Activated CD8-positive, alpha-beta memory T cell treated with anti-CD3 and anti-CD28 coated beads, Interleukin-2, amount 50 U/mL, for 48 hours (primary cell): Measurements from ENCODE around the gene ATAD3A.
"Not testable (repeated sequence)": the region's sequence is repeated elsewhere in the genome, so short reads cannot be mapped to it uniquely, and the experiment has no call there.

Experiments
- DNase-seq: peaks from one replicate; pipeline ENCODE4 v3.0.0-alpha.2; 2020

The ATAD3A gene

DNA sequence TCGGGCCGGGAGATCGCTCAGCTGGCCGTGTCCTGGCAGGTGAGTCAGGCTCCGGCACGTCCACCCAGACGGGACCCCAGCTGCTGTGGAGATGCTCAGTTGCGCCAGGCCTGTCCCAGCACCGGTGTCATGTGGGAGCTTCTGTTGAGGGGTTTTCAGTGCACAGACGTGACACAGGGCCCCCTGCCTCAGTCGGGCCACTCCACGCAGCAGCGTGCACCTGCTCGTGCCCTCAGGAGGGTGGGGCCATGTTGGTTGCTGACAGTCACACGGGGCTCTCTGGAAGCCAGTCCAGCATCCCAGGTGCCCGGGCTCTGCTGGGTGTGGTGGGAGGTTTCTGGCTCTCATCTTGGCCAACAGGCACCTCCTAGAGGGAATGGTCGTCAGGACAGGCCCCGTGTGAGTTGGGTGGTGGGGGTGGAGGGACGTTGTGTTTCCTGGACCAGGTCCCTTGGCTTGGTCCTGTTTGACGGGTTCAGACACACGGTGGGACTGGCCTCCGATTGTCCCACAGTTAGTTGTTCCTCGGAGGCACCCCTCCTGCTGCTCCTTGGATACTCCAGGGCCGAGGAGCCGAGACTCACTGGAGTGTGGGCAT is 21.2 kb upstream of the ATAD3A start:
- DNase-seq, result no peak

DNA sequence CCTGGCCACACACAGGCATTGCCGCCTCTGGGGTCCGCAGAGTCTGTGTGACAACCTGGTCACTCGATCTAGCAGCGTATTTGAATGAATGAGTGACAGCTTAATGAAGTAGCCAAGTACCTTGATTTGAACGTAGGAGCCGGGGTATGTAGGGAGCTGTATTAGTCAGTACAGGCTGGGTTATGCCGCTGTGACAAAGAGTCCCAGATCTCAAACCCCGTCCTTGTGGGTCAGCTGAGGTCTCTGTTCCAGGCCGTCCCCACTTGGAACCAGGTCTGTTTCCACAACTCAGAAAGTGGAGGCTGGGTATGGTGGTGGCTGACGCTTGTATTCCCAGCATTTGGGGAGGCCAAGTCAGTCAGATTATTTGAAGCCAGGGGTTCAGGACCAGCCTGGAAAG is 20.4 kb upstream of the ATAD3A start:
- no peak for DNase-seq

- not testable (repeated sequence) for DNase-seq
These were observed 17.7 kb upstream of the ATAD3A start for GRCh38 chr1:1494311-1494710.

DNA sequence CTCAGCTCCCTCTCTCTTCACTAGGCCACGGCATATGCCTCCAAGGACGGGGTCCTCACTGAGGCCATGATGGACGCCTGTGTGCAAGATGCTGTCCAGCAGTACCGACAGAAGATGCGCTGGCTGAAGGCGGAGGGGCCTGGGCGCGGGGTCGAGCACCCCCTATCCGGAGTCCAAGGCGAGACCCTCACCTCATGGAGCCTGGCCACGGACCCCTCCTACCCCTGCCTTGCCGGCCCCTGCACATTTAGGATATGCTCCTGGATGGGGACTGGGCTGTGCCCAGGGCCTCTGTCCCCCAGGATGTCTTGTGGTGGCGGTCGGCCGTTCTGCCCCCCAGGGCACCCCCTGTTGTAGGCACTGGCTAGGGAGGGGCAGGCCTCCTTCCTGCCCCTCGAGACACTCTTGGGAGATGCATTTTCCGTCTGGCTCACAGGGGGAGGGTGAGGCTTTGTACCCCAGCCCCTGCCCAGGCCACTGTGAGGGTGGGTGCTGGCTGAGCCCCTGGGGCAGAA is 16.4 kb upstream of the ATAD3A start:
- DNase-seq, result not testable (repeated sequence)

GRCh38 chr1:1504777-1505365 is 7.1 kb upstream of the ATAD3A start:
- DNase-seq, result peak; percentile 85

DNA sequence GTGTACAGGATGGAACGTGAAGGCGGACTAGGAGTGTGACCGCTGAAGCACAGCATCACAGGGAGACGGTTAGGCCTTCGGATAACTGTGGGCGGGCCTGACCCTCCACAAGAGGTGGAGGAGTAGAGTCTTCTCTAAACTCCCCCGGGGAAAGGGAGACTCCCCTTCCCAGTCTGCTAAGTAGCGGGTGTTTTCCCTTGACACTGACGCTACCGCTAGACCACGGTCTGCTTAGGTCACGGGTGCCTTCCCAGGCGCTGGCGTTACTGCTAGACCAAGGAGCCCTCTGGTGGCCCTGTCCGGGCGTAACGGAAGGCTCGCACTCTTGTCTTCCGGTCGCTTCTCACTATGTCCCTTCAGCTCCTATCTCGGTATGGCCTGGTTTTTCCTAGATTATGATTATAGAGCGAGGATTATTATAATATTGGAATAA is 6.6 kb upstream of the ATAD3A start:
- DNase-seq, result not testable (repeated sequence)

DNA sequence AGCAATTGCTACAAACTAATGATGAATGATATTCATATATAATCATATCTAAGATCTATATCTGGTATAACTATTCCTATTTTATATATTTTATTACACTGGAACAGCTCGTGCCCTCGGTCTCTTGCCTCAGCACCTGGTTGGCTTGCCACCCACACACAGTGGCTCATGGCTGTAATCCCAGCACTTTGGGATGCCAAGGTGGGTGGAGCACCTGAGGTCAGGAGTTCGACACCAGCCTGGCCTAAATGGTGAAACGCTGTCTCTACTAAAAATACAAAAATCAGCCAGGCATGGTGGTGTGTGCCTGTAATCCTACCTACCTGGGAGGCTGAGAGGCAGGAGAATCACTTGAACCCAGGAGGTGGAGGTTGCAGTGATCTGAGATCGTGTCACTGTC is 6.2 kb upstream of the ATAD3A start:
- DNase-seq, result not testable (repeated sequence)

DNA sequence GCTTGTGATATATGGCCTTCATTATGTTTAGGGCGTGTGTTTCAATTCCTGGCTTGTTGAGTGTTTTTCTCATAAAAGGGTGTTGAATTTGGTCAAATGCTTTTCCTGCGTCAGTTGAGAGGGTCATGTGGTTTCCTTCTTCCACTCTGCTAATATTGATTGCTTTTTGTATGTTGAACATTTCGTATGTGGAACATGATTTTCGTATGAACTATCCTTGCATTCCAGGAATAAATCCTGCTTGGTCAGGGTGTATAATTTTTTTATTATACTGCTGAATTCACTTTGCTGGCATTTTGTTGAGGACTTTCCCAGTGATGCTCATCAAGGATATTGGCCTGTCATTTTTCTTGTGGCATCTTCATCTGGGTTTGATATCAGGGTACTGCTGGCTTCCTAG is 4.7 kb upstream of the ATAD3A start:
- no peak for DNase-seq

DNA sequence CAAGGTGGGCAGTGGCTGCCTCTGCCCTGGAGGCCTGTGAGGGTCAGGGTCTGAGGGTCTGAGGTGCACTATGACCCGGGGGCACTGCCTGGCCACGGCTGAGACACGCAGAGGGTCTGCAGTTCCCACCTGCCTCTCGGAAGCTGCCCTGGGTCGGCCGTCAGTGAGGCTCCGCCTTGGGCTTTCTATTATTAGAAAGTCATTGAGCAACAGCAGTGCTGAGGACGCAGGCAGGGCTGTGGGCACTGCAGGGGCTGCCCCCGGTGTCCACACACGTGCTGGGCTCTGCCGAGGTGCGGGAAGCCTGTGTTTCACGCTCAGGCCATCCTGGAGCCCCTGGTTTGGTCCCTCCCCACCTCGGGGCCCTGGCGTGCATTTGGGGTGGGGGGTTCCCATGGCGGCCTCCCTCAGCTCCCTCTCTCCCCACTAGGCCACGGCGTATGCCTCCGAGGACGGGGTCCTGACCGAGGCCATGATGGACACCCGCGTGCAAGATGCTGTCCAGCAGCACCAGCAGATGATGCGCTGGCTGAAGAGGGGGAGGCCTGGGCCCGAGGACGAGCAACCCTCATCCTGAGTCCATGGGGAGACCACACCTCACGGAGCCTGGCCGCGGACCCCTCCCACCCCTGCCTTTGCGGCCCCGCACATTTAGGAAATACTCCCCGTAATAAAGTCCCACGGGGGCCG is 3.0 kb upstream of the ATAD3A start:
- DNase-seq, result not testable (repeated sequence)

- not testable (repeated sequence) for DNase-seq
These were observed 2.5 kb upstream of the ATAD3A start for GRCh38 chr1:1509465-1509850.

- DNase-seq, result peak; percentile 59
These were observed 940 bp upstream of the ATAD3A start for GRCh38 chr1:1510912-1511532.

DNA sequence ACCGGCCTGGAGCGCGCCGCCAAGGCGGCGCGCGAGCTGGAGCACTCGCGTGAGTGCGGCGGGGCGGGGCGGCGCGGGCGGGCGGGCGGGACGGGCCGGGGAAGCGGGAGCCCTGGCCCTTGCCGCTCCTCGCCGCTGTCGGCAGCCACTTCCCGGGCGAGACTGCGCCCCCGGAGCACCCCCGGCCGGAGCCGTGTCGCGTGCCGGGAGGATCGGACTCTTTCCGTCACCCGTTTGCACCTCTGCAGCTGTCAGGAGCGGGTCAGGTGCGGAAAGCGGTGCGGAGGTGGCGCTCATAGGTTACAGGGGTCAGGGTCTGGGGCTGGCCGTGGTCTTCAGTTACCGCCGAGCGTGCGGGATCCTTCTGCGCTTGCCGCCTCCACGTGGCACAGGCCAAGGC is 463 bp downstream of the ATAD3A start:
- DNase-seq, result peak; percentile 68

DNA sequence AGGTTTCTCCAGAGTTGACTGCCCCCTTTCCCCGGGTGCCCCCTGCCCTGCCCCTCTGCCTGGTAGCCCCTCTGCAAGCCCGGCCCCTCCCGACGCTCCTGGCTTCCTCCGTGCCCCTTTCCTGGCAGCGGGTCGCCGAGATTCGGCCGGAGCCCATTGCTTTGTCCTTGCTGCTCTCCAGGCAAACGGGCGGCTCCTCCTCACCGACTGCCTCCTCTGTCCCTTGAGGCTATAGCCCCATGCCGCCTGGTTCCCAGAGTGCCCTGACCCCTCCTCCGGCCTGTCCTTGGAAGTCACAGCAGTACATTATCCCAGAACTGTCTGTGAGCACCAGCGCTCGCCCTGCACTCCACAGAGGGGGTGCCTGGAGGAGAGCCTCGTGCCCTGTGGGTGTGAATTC is 1.7 kb downstream of the ATAD3A start:
- DNase-seq, result not testable (repeated sequence)

DNA sequence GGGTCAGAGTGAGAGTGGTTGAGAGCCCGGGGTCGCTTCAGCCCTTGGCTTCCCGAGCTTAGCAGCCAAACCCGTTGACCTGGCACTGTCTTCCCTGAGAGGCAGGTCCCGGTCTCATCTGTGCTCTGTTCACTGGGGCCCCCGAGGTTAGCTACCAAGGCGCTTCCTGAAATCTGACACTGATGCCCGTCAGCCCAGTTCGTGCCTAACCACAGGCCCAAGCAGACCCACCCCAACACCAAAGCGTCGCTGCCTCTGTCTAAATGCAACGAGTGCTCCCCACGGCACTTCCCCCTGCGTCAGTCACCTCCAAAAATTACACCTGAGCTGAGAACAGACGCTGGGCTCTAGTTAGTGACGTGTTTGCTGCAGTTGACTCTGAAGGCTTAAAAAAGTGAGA is 2.4 kb downstream of the ATAD3A start:
- not testable (repeated sequence) for DNase-seq

DNA sequence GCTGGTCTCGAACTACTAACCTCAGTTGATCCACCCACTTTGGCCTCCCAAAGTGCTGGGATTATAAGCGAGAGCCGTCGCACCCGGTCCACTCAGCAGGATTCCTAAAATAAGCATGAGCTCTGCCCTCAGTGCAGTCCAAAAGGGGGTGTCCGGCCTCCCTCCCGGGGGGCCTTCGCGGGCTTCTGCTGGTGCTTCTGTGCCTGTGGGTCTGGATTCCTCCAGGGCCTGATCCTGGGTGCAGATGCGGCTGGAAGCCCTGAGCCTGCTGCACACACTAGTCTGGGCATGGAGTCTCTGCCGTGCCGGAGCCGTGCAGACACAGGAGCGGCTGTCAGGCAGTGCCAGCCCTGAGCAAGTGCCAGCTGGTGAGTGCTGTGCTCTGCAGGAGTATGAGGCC is 5.0 kb downstream of the ATAD3A start:
- DNase-seq, result not testable (repeated sequence)

- DNase-seq, result no peak
These were observed 6.1 kb downstream of the ATAD3A start for GRCh38 chr1:1517973-1518620.

- DNase-seq, result not testable (repeated sequence)
These were observed 6.7 kb downstream of the ATAD3A start for GRCh38 chr1:1518621-1519007.

DNA sequence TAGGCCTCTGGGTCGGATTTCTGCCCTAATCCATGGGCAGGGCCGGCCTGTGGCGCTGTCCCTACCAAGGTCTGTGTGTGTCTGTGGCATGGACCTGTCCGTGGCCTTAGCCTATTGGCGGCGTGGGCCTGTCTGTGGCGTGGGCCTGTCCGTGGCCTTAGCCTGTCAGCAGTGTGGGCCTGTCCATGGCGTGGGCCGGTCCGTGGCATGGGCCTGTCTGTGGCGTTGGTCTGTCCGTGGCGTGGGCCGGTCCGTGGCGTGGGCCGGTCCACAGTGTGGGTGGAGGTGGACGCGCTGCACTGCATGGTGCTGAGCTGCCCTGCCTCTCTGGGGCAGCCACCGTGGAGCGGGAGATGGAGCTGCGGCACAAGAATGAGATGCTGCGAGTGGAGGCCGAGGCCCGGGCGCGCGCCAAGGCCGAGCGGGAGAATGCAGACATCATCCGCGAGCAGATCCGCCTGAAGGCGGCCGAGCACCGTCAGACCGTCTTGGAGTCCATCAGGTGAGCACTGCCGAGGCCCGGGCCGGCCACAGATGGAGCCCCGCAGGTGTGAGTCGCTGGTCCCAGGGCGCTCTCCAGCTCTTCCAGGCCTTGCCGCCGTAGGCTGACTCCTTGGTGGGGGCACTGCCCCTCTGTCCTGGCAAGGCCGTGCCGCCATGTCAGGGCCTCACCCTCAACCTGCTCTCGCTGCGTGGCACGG is 8.0 kb downstream of the ATAD3A start:
- not testable (repeated sequence) for DNase-seq

DNA sequence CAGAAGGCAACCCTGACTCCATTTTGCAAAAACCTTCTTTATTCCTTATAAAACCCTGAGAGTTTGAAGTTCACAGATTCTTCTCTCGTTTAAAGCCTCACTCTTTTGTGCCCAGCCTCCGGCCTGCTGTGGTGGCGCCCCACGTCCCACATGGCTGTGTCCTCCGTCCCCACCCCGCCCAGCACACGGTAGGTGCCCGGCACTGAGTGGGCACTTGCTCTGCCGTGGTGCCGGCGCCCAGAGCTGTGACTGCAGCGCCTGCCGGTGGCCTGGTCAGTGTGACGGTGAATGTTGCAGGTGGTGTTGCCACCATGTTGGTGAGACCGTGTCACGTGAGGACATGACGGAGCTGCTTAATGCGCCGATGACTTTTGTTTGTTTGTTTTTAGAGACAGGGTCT is 9.4 kb downstream of the ATAD3A start:
- no peak for DNase-seq

DNA sequence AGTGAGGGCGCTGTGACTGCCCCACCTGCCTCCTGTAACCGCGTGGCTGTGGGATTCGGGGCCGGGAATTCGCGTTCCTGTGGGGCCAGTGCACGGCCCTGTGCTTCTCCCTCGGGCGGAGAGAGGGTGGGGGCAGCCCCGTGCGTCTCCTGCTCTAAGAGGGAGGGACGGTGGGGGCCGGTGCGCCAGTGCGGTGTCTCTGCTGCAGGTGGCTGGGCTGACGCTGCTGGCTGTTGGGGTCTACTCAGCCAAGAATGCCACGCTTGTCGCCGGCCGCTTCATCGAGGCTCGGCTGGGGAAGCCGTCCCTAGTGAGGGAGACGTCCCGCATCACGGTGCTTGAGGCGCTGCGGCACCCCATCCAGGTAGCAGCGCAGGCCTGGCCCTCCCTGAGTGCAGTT is 10.6 kb downstream of the ATAD3A start:
- DNase-seq, result not testable (repeated sequence)

- DNase-seq, result not testable (repeated sequence)
These were observed 11.3 kb downstream of the ATAD3A start for GRCh38 chr1:1523226-1523625.

DNA sequence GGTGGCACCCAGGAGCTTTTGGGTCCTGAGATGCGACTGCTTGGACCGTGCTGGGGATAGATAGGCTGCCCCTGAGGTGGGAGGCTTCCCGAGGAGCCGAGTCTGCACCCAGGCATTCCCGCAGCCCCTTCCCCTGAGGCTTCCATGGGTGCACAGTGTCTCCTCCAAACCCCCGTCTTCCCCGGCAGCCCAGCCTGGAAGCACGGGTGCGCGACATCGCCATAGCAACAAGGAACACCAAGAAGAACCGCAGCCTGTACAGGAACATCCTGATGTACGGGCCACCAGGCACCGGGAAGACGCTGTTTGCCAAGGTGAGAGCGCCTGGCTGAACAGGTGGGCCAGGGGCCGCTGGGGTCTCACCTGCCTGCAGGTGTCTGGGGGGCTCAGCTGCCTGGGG is 11.7 kb downstream of the ATAD3A start:
- DNase-seq, result not testable (repeated sequence)
